Left ventricle myocardium inferior (tissue), 1 donor: ENCODE results near the gene ACSL3. TPM values are rescaled to one million over a fixed set of nuclear protein-coding genes. Genes with fewer than 3 reads are reported as not detected.
A peak's percentile ranks its signal among the peaks of the same experiment; 100 is the strongest.

Experiments
- DNase-seq: peaks from one replicate; pipeline ENCODE4 v3.0.0-alpha.2; 2020
- H3K27ac ChIP-seq: fragments of 200-600 bp; replicated peaks from 2 replicates; pipeline ENCODE4 v1.8.0; 2021
- H3K27me3 ChIP-seq: fragments of 200-600 bp; 2 replicates; pipeline ENCODE4 v1.8.0; 2021; ENCODE audit warnings: low read depth
- H3K36me3 ChIP-seq: fragments of 200-600 bp; 2 replicates; pipeline ENCODE4 v1.8.0; 2021
- H3K4me1 ChIP-seq: fragments of 200-600 bp; 2 replicates; pipeline ENCODE4 v1.8.0; 2021
- H3K4me3 ChIP-seq: fragments of 200-600 bp; 2 replicates; pipeline ENCODE4 v1.8.0; 2021; ENCODE audit warnings: mild to moderate bottlenecking, moderate library complexity
- H3K9me3 ChIP-seq: fragments of 200-600 bp; replicated peaks from 2 replicates; pipeline ENCODE4 v1.8.0; 2021
- intact Hi-C: fragments of 100-400 bp; cut with micrococcal nuclease; formaldehyde crosslinking; loops from one replicate; pipeline ENCODE4 v1.11.0; 2022
- total RNA-seq: library from RNA; stranded (reverse); fragmentation: NEBNext Ultra II Directional; extraction: Animal tissue kit (Norgen Biotek cat#: 25700); gene quantifications from one replicate; pipeline ENCODE4 v1.2.1, GENCODE V29; 2021
- TF ChIP-seq, protein P1 (sequence below): fragments of 200-600 bp; IDR thresholded peaks from 2 replicates; pipeline ENCODE4 v1.8.0; 2021; ENCODE audit warnings: antibody characterized with exemption, mild to moderate bottlenecking, borderline replicate concordance
- donor health status: DM: no; HTN: yes; CAD: no; lungs with severe emphysema.

Gene ACSL3
- total RNA-seq, 1 donor from 2014 or later, result 50.1 TPM

DNA sequence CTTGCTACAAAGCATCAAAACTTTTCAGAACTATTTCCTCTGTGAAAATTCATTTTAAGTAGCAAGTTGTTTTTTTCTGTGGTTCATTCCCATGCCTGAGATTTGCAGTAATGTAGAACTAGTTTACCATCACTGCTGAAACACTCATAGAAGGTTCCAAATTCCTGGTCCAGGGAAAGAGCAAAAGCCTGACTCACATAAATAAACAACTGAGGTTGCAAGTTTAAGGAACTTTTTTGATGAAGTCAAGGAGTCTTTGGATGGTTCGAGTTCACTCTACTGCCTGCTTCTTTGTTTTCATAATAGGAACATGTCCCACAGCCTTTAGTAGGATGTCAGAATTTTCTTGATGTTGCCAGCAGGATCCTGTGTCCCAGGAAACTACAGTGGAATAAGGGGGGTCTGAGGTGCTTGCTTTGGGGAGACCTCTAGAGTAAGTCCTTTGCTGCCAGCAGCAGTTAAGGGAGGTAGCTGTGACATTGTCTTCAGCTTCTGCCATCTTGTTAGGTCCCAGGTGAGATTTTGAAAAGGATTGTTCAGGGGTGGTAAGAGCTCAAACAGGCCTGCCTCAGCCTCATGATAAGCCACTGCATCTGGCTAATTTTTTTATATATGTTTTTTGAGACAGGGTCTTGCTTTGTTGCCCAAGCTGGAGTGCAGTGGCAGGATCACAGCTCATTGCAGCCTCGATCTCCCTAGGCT is 43.9 kb downstream of the ACSL3 start:
- Histone ChIP-seq H3K4me1 (peaks cover 65% of the 10 kb centered on the region), H3K9me3 (no peaks in the 10 kb centered on the region), H3K27ac (peak overlapping the region; percentile 1), H3K4me3 (no peak overlapping the region), H3K36me3 (peaks cover 10% of the 10 kb centered on the region), H3K27me3 (no peaks in the 10 kb centered on the region)
- TF ChIP-seq, protein P1, sequence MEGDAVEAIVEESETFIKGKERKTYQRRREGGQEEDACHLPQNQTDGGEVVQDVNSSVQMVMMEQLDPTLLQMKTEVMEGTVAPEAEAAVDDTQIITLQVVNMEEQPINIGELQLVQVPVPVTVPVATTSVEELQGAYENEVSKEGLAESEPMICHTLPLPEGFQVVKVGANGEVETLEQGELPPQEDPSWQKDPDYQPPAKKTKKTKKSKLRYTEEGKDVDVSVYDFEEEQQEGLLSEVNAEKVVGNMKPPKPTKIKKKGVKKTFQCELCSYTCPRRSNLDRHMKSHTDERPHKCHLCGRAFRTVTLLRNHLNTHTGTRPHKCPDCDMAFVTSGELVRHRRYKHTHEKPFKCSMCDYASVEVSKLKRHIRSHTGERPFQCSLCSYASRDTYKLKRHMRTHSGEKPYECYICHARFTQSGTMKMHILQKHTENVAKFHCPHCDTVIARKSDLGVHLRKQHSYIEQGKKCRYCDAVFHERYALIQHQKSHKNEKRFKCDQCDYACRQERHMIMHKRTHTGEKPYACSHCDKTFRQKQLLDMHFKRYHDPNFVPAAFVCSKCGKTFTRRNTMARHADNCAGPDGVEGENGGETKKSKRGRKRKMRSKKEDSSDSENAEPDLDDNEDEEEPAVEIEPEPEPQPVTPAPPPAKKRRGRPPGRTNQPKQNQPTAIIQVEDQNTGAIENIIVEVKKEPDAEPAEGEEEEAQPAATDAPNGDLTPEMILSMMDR, result no peak
- intact Hi-C loops, result loop anchor here (5.0 kb wide), 1 partner anchor 42 kb away; the partner anchor contains the start of gene ACSL3
- DNase-seq, result no peak

DNA sequence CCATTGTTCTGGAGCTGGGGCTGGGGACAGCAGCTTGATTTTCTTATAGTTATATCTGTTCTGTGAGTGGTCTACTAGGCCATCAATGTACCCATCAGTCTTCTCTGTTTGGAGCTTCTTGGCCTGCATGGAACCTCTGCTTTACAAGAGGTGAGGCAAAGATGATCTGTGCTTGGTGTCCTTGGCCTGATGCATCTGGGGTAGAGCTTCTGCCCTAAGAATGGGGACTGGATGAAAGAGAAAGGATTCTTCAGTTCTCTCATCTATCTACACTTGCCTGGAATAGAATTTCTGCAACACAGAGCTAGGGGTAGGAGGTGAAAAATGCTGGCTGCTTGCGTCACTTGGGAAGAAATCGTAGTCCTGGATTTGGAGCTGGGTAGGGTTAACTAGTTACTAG is 46.2 kb downstream of the ACSL3 start:
- H3K36me3 ChIP-seq, result peaks cover 14% of the 10 kb centered on the region
- no peaks in the 10 kb centered on the region for H3K27me3 ChIP-seq
- intact Hi-C loops, result no loop called here
- no peak for DNase-seq
- no peaks in the 10 kb centered on the region for H3K9me3 ChIP-seq
- TF ChIP-seq, protein P1, result no peak
- H3K27ac ChIP-seq, result peak overlapping the region; percentile 20
- no peak overlapping the region for H3K4me3 ChIP-seq
- peaks cover 59% of the 10 kb centered on the region for H3K4me1 ChIP-seq

DNA sequence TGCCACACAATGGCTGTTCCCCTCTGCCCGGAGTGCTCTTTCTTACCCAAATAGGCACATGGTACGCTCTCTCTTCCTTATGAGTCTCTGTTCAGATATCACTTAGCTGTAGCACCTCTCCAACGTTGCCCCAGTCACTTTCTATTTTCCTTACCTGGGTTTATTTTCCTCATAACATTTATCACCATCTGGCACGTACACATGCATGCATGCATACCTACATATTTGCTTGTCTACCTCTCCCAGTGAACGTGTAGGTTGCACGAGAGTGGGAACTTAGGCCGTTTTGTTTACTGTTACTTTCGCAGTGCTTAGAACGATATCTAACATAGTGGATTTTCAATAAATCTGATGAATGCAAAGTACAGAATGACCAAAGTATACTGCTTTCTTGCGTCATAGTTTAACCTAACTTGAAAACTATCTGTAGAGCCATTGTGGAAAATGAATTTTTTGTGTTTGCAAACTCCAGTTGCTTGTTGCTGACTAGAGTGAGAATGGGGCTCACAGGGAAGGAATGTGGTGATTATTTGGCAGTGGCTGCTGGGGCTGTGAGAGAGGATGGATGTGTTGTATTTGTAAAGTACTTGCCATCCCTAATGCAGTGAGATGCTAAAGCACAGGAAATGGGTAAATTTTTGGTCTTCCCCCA is 47.1 kb downstream of the ACSL3 start:
- Histone ChIP-seq H3K27me3 (no peaks in the 10 kb centered on the region), H3K36me3 (peaks cover 14% of the 10 kb centered on the region), H3K4me1 (peaks cover 60% of the 10 kb centered on the region), H3K9me3 (no peaks in the 10 kb centered on the region), H3K27ac (no peak overlapping the region), H3K4me3 (no peak overlapping the region)
- TF ChIP-seq, protein P1, result no peak
- intact Hi-C loops, result no loop called here
- DNase-seq, result no peak

DNA sequence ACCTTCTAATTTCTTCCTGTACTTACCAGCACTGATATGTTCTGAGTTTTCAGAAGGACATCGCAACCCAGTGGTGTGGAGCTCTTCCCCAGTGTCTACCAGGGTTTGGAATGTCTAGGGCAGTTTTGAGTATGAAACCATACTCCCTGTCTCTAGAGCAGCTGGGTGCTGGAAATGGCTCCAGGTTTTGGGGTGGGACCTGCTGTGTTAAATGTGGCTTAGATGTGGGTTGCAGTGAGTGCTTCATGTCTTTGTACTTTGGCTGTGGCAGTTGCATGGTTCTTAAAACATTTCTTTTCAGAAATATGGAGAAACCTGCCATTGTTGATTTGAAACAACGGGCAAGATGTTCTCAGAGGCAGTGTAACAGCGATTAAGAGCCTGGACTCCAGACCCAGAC is 48.5 kb downstream of the ACSL3 start:
- H3K4me1 ChIP-seq, result peaks cover 64% of the 10 kb centered on the region
- TF ChIP-seq, protein P1, result no peak
- H3K27me3 ChIP-seq, result no peaks in the 10 kb centered on the region
- no peak for DNase-seq
- no peak overlapping the region for H3K4me3 ChIP-seq
- intact Hi-C loops, result no loop called here
- H3K36me3 ChIP-seq, result peaks cover 14% of the 10 kb centered on the region
- H3K27ac ChIP-seq, result no peak overlapping the region
- no peaks in the 10 kb centered on the region for H3K9me3 ChIP-seq

DNA sequence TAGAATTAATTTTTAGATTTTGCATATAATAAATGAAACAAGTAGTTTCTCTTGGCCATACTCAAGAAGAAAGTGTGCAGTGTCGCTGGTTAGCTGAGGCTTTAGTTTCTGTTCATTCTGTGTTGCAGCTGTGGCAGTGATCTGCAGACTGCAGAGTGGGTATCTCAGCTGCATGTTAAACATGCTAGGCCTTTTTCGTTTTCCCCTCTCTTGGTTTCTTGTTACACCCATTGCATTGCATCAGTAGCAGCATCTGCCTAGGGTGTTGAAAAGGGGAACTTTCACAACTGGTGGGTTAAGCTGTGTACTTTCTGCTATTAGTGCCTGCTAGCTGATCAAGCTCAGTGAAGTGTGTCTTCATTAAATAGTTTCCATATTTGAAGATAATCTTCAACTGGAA is 51.3 kb downstream of the ACSL3 start:
- peak overlapping the region; percentile 20 for H3K4me3 ChIP-seq
- peak overlapping the region; percentile 66 for H3K27ac ChIP-seq
- H3K27me3 ChIP-seq, result no peaks in the 10 kb centered on the region
- H3K36me3 ChIP-seq, result peaks cover 21% of the 10 kb centered on the region
- peaks cover 53% of the 10 kb centered on the region for H3K4me1 ChIP-seq
- intact Hi-C loops, result no loop called here
- no peak for DNase-seq
- H3K9me3 ChIP-seq, result no peaks in the 10 kb centered on the region
- TF ChIP-seq, protein P1, result no peak
